ENCODE measurements around the gene SYMPK.
"Not testable (repeated sequence)": the region's sequence is repeated elsewhere in the genome, so short reads cannot be mapped to it uniquely, and the experiment has no call there.

The SYMPK gene

GRCh38 chr19:45804959-45805230 lies 58.1 kb downstream of the SYMPK start:
- DNase-seq (ENCODE audit: low read depth, low spot score), result no peak

GRCh38 chr19:45804140-45804958 lies 58.6 kb downstream of the SYMPK start:
- no peak for DNase-seq (ENCODE audit: low read depth, low spot score)

GRCh38 chr19:45801603-45802175 lies 61.3 kb downstream of the SYMPK start:
- no peak for DNase-seq (ENCODE audit: low read depth, low spot score)

- no peak for DNase-seq (ENCODE audit: low read depth, low spot score)
Observed at GRCh38 chr19:45800070-45800553, 62.8 kb downstream of the SYMPK start.

GRCh38 chr19:45799541-45799940 lies 63.4 kb downstream of the SYMPK start:
- DNase-seq (ENCODE audit: low read depth, low spot score), result not testable (repeated sequence)

- DNase-seq (ENCODE audit: low read depth, low spot score), result peak; percentile 40
Observed at GRCh38 chr19:45798995-45799517, 63.9 kb downstream of the SYMPK start.

GRCh38 chr19:45794627-45795026 lies 68.3 kb downstream of the SYMPK start:
- DNase-seq (ENCODE audit: low read depth, low spot score), result no peak

GRCh38 chr19:45793876-45794275 lies 69.1 kb downstream of the SYMPK start:
- no peak for DNase-seq (ENCODE audit: low read depth, low spot score)

GRCh38 chr19:45793178-45793564 lies 69.8 kb downstream of the SYMPK start:
- DNase-seq (ENCODE audit: low read depth, low spot score), result no peak

GRCh38 chr19:45792470-45793177 lies 70.3 kb downstream of the SYMPK start, which contains the start of gene DMWD:
Gene DMWD, minus strand, starts transcription at chr19:45792845. Its CDS starts 89 bp downstream, at chr19:45792756.
- peak; percentile 98 for DNase-seq (ENCODE audit: low read depth, low spot score)

GRCh38 chr19:45791744-45792469 lies 71.0 kb downstream of the SYMPK start:
- no peak for DNase-seq (ENCODE audit: low read depth, low spot score)

GRCh38 chr19:45790942-45791341 lies 72.0 kb downstream of the SYMPK start:
- DNase-seq (ENCODE audit: low read depth, low spot score), result no peak

- DNase-seq (ENCODE audit: low read depth, low spot score), result no peak
Observed at GRCh38 chr19:45789035-45789786, 73.7 kb downstream of the SYMPK start.

GRCh38 chr19:45786533-45786894 lies 76.4 kb downstream of the SYMPK start:
- DNase-seq (ENCODE audit: low read depth, low spot score), result no peak

GRCh38 chr19:45785781-45786532 lies 77.0 kb downstream of the SYMPK start:
- DNase-seq (ENCODE audit: low read depth, low spot score), result no peak

GRCh38 chr19:45785097-45785496 lies 77.8 kb downstream of the SYMPK start:
- no peak for DNase-seq (ENCODE audit: low read depth, low spot score)

- DNase-seq (ENCODE audit: low read depth, low spot score), result no peak
Observed at GRCh38 chr19:45784096-45784495, 78.9 kb downstream of the SYMPK start.

GRCh38 chr19:45782820-45783785 lies 79.8 kb downstream of the SYMPK start:
- DNase-seq (ENCODE audit: low read depth, low spot score), result no peak

- DNase-seq (ENCODE audit: low read depth, low spot score), result no peak
Observed at GRCh38 chr19:45782162-45782691, 80.7 kb downstream of the SYMPK start, which contains the start of gene DMPK. Gene DMPK, minus strand, starts transcription at chr19:45782490. Its CDS starts 138 bp downstream, at chr19:45782352.

All from smooth muscle cell of the brain vasculature (primary cell).